ENCODE data around the gene TMEM181.
"Not testable (repeated sequence)": the region's sequence is repeated elsewhere in the genome, so short reads cannot be mapped to it uniquely, and the experiment has no call there.

The TMEM181 gene

DNA sequence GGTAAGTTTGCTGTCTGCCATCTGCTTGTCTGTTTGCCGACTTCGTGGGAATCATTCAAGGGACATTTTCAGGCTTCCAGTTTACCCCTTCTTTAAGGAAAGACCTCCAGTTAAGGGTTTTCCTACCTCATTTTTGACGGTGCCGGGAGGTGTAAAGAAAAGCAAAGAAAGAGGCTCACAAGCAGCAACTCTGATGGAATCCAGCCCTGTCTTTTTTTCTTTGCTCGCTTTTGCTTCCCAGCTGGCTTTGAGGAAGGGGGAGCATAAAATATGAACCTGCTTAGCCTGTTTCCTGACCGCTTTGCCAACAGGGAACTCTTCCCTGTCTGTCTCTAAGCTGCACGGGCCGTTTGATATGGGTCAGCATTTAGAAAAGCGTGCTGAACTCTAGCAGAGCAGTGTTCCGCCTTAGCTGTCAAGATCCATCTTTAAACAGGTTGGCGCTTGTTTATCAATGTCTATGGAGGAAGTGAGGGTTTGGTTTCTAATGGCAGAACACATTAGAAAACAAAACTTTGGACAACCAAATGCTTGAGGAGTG lies 103.8 kb downstream of the TMEM181 start:
- DNase-seq (ENCODE audit: low spot score), result no peak

DNA sequence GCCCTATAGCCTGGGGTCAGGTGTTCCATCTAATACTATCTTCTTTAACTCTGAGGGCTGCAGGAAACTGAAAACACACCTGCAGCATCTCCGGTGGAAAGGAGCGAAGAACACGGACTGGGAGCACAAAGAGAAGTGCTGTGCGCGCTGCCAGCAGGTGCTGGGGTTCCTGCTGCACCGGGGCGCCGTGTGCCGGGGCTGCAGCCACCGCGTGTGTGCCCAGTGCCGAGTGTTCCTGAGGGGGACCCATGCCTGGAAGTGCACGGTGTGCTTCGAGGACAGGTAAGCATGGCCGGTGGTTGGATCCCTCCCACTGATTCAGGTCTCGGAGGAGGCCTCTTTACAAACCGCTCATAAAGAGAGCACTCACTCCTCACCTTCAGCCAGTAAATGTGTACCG lies 105.4 kb downstream of the TMEM181 start:
- no peak for DNase-seq (ENCODE audit: low spot score)

- no peak for DNase-seq (ENCODE audit: low spot score)
Observed at GRCh38 chr6:158666628-158667359, 106.9 kb downstream of the TMEM181 start.

DNA sequence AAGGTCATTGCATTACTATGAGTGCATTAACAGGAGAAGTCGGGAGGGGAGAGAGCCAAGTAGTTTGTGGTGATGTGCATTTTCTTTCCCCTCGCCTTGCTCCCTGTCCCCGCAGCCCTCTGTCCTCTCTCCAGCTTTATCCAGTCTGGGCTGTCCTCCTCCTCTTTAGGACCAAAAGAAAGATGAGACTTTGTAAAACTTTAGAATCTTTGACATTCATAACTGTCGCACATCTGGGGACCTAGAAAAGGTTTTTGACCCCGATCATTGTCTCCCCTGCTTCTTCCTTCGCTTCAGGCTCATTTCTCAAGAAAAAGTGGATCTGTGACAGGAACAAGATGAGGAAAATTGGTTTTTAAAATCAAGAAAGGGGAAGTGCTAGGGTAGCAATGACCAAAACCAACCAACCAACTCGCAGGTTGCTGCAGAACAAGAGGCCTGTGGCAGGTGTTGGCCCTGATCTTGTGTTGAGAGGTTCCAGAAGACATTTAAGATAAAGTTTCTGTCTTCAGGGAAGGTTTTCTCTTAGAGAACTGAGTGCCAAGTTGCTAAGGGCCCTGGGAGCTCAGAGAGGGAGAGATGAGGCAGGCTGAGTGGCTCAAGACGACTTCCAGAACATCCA lies 107.6 kb downstream of the TMEM181 start:
- DNase-seq (ENCODE audit: low spot score), result no peak

DNA sequence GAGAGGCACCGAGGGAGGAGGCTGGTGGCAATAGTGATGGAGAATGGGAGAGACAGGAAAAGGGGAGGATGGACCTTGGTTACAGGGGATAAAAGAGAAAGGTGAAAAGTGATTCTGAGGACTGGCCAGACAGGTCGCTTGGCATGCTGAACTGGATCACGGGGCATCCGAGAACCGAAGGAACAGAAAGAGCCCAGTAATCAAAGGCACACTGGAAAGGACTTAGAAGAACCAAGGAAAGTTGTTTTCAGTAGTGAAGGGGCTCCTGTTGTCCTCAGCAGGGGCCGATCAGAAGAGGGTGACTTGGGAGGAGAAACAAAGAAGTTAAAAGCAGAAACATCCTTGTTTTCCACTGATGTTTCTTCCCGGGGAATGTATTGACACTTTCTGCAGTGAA lies 108.8 kb downstream of the TMEM181 start:
- no peak for DNase-seq (ENCODE audit: low spot score)

DNA sequence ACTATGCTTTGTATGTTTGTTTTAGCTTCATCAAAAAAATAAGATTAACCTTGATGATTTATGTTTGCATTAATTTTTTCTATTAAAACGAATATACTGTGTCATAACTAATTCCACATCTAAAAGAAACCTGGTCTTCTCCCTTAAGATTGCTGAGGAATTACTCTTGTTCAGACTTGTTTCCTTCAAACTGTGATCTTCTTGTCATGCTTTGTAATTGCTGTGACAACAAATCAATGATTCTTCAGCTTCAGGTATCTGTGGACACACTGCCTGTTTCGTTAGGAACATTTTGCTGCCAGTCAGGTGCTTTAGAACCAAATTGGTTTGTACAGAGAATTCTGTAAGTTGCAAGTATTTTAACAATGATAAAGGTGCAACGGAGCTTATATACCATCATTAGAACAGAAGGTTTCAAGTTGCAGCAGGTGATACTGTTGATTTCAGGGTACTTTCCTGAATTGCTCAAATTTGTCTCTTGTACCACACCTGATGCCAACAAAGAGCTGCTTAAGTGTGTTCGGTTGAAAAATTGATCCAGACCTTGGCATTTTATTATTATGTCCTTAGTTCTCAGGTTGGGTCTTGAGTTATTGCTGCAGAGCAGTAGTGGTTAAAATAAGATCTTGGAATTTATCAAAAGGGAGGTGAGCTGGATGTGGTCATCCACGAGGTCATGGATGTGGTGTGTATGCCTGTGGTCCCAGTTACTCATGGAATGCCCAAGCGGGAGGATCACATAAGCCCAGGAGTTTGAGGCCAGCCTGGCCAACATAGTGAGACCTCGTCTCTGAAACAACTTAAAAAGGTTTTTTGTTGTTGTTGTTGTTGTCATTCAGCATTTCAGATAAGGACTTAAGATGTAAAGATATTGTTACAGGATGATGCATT lies 109.5 kb downstream of the TMEM181 start:
- DNase-seq (ENCODE audit: low spot score), result no peak

DNA sequence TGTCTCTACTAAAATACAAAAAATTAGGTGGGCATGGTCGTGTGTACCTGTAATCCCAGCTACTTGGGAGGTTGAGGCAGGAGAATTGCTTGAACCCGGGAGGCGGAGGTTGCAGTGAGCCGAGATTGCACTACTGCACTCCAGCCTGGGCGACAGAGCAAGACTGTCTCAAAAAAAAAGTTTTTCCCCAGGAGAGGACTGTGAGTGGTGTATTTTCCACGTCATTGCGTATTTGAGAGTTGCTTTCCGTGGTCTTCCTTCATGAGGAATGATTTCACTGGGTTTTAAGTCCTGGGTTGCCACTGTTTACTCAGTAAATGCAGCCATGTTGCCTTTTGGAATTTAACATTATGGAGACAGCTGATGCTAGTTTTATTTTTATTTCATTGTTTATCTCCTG lies 112.2 kb downstream of the TMEM181 start:
- not testable (repeated sequence) for DNase-seq (ENCODE audit: low spot score)

- DNase-seq (ENCODE audit: low spot score), result no peak
Observed at GRCh38 chr6:158672726-158673125, 112.8 kb downstream of the TMEM181 start.

GRCh38 chr6:158674342-158675131 lies 114.6 kb downstream of the TMEM181 start:
- DNase-seq (ENCODE audit: low spot score), result no peak

- not testable (repeated sequence) for DNase-seq (ENCODE audit: low spot score)
Observed at GRCh38 chr6:158677094-158677493, 117.2 kb downstream of the TMEM181 start.

GRCh38 chr6:158677906-158678578 lies 118.2 kb downstream of the TMEM181 start:
- no peak for DNase-seq (ENCODE audit: low spot score)

DNA sequence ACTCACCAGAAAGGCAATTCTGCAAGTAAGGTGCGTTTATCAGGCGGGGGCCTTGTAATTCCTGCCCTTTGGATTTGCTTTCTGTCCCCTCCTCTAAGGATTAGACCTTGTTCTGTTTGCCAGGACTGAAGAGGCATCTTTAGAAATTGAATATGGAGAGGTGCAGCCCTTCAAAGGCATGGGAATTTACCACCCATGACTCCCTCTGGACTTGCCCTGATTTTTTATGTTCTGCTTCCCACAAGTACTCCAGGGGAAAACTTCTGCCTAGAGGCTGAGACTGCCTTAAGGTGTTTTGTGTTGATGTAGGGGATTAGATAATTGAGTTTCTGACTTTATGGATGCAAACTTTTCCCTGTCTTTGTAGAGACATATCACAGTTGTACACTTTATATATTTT lies 120.1 kb downstream of the TMEM181 start:
- no peak for DNase-seq (ENCODE audit: low spot score)

DNA sequence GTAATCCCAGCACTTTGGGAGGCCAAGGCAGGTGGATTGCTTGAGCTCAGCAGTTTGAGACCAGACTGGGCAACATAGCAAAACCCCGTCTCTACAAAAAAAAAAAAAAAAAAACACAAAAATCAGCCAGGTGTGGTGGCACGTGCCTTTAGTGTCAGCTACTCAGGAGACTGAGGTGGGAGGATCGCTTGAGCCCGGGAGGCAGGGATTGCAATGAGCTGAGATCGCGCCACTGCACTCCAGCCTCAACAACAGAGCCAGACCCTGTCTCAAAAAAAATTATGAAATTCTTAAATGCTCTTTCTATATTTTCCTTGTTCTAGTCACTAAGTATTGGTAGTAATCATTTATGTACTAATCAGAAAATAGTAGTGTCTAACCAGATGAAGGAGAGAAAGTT lies 120.6 kb downstream of the TMEM181 start:
- DNase-seq (ENCODE audit: low spot score), result no peak

DNA sequence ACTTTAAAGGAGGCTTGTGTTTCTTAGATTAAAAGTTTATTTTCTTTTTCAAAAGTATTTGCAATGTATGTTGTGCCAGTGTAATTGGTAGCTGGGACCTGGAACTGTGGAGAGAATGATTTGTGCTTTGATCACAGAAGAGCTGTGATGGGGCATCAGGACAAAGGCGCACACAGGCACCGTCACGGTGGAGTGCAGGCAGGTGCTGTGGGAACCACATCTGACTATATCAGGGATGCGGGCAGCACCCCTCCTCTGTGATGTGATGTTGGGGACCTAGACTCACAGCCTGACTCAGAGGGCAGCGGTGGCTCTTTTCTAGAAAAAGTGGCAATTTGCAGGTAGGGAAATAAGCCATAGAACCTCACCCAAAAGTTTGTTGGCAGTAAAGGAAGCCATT lies 124.4 kb downstream of the TMEM181 start:
- no peak for DNase-seq (ENCODE audit: low spot score)

DNA sequence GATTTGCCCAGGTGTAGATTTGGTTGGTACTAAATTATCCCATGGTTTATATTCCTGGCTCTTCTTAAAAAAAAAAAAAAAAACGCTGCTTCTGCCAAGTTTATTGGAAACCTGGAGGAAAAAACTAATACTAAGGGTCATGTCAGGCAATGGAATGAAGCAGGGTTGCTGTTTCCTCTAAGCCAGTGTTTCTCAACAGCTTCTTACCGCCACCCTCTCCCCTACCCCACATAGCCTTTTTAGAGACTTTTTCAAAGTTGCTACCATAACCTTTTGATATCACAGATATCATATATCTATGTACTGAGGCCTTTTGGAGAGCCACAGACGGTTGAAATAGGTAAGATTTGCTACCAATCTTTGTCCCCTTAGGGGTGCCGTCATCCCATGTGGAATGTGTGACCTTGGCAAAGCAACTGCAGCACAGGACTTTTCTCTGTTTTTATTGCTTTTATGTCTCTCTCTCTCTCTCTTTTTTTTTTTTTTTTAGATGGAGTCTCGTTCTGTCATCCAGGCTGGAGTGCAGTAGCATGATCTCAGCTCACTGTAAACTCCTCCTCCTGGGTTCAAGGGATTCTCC lies 124.9 kb downstream of the TMEM181 start:
- DNase-seq (ENCODE audit: low spot score), result no peak

Measured in CD4-positive, alpha-beta T cell treated with Interleukin-15 for 4 hours (primary cell).